HG03025 (cell line): ENCODE results near the gene PRADC1.

Experiments used
- ATAC-seq: cut with Tn5 transposase; IDR thresholded peaks from one replicate; pipeline ENCODE4 v1.9.1; 2021; ENCODE audit warnings: mild to moderate bottlenecking, moderate library complexity; ENCODE audit not compliant: unreplicated experiment, low FRiP score

Gene PRADC1

GRCh38 chr2:73238149-73238548 is 5.1 kb upstream of the PRADC1 start:
- ATAC-seq, result no peak

- ATAC-seq, result no peak
Measured at GRCh38 chr2:73237168-73237567, 4.1 kb upstream of the PRADC1 start.

GRCh38 chr2:73235315-73236028 is 2.4 kb upstream of the PRADC1 start:
- ATAC-seq, result no peak

GRCh38 chr2:73233932-73234832 is 1.1 kb upstream of the PRADC1 start, which contains the start of gene CCT7:
TSS of gene CCT7 (plus strand) at chr2:73234308. CDS start at chr2:73234379, 71 bp downstream.
- peak; percentile 69 for ATAC-seq

- ATAC-seq, result peak; percentile 5
Measured at GRCh38 chr2:73232403-73233153, 461 bp downstream of the PRADC1 start.

- no peak for ATAC-seq
Measured at GRCh38 chr2:73228631-73229030, 4.4 kb downstream of the PRADC1 start.

GRCh38 chr2:73227086-73227485 is 6.0 kb downstream of the PRADC1 start:
- no peak for ATAC-seq

- no peak for ATAC-seq
Measured at GRCh38 chr2:73225513-73226360, 7.3 kb downstream of the PRADC1 start.

GRCh38 chr2:73223821-73224220 is 9.2 kb downstream of the PRADC1 start:
- no peak for ATAC-seq

- no peak for ATAC-seq
Measured at GRCh38 chr2:73218298-73218697, 14.7 kb downstream of the PRADC1 start.

- no peak for ATAC-seq
Measured at GRCh38 chr2:73217826-73218225, 15.2 kb downstream of the PRADC1 start.

GRCh38 chr2:73217160-73217559 is 15.9 kb downstream of the PRADC1 start:
- no peak for ATAC-seq

GRCh38 chr2:73215254-73215653 is 17.8 kb downstream of the PRADC1 start:
- ATAC-seq, result no peak

- peak; percentile 88 for ATAC-seq
Measured at GRCh38 chr2:73214120-73215035, 18.7 kb downstream of the PRADC1 start, which contains the start of gene SMYD5. TSS of gene SMYD5 (plus strand) at chr2:73214245. CDS start at chr2:73214267, 22 bp downstream.

GRCh38 chr2:73212448-73213176 is 20.4 kb downstream of the PRADC1 start:
- peak; percentile 57 for ATAC-seq

GRCh38 chr2:73212098-73212447 is 21.0 kb downstream of the PRADC1 start:
- ATAC-seq, result no peak

GRCh38 chr2:73210696-73211095 is 22.3 kb downstream of the PRADC1 start:
- no peak for ATAC-seq

- no peak for ATAC-seq
Measured at GRCh38 chr2:73210019-73210418, 23.0 kb downstream of the PRADC1 start.
